SK-MEL-5 (cell line): Measurements from ENCODE around the gene SETD5. TPM values are rescaled to one million over a fixed set of nuclear protein-coding genes. Genes with fewer than 3 reads are reported as not detected.

Source experiments
- DNase-seq: peaks from one replicate; pipeline ENCODE4 v3.0.0-alpha.2; 2016; ENCODE audit warnings: low read depth, low spot score
- in situ Hi-C: cut with HindIII; loops from 2 replicates; pipeline ENCODE4 v1.10.0; 2016; ENCODE audit warnings: low sequenced_read_pairs, high pct_unique_total_duplicates, low pct_unique_long_range_greater_than_20kb
- total RNA-seq: library from RNA; depleted of rRNA; stranded (reverse); fragments of >200 nt; shearing (Covaris generic); gene quantifications from 2 replicates; pipeline ENCODE4 v1.2.3, GENCODE V29; 2014

The SETD5 gene
- total RNA-seq, 1 experiment from 2014 or later: 41.0 TPM

GRCh38 chr3:9403463-9403862, 6.0 kb downstream of the SETD5 start:
- in situ Hi-C loops: no loop called here
- no peak for DNase-seq

GRCh38 chr3:9404680-9405079, 7.3 kb downstream of the SETD5 start:
- DNase-seq: no peak

GRCh38 chr3:9405756-9406155, 8.3 kb downstream of the SETD5 start:
- in situ Hi-C loops: no loop called here
- DNase-seq: no peak

More at GRCh38 chr3:9404680-9405079, 7.3 kb downstream of the SETD5 start:
- in situ Hi-C loops: no loop called here

GRCh38 chr3:9406856-9407626, 9.6 kb downstream of the SETD5 start:
- in situ Hi-C loops: no loop called here
- DNase-seq: no peak

GRCh38 chr3:9408061-9408460, 10.6 kb downstream of the SETD5 start:
- in situ Hi-C loops: no loop called here
- no peak for DNase-seq

GRCh38 chr3:9408546-9408945, 11.1 kb downstream of the SETD5 start:
- in situ Hi-C loops: no loop called here
- DNase-seq: no peak

- DNase-seq: no peak
- in situ Hi-C loops: no loop called here
Measured at GRCh38 chr3:9409981-9410854, 12.8 kb downstream of the SETD5 start.

GRCh38 chr3:9411302-9411701, 13.9 kb downstream of the SETD5 start:
- in situ Hi-C loops: no loop called here
- no peak for DNase-seq

- in situ Hi-C loops: no loop called here
- no peak for DNase-seq
Measured at GRCh38 chr3:9412293-9412692, 14.9 kb downstream of the SETD5 start.

GRCh38 chr3:9414826-9415225, 17.4 kb downstream of the SETD5 start:
- in situ Hi-C loops: no loop called here
- DNase-seq: no peak

GRCh38 chr3:9415485-9416138, 18.2 kb downstream of the SETD5 start:
- DNase-seq: no peak
- in situ Hi-C loops: no loop called here

- in situ Hi-C loops: no loop called here
- DNase-seq: no peak
Measured at GRCh38 chr3:9416139-9416780, 18.8 kb downstream of the SETD5 start.

- in situ Hi-C loops: no loop called here
- no peak for DNase-seq
Measured at GRCh38 chr3:9420850-9421549, 23.6 kb downstream of the SETD5 start.

GRCh38 chr3:9422712-9423424, 25.5 kb downstream of the SETD5 start:
- in situ Hi-C loops: no loop called here
- DNase-seq: peak; percentile 98

GRCh38 chr3:9428411-9428810, 31.0 kb downstream of the SETD5 start:
- in situ Hi-C loops: no loop called here
- no peak for DNase-seq

- in situ Hi-C loops: no loop called here
- no peak for DNase-seq
Measured at GRCh38 chr3:9430733-9431132, 33.3 kb downstream of the SETD5 start.
